GM19455 (cell line): Measurements from ENCODE around the gene DCC.

ENCODE experiments used
- ATAC-seq: cut with Tn5 transposase; IDR thresholded peaks from one replicate; pipeline ENCODE4 v1.9.1; 2021; ENCODE audit not compliant: unreplicated experiment

Gene DCC

DNA sequence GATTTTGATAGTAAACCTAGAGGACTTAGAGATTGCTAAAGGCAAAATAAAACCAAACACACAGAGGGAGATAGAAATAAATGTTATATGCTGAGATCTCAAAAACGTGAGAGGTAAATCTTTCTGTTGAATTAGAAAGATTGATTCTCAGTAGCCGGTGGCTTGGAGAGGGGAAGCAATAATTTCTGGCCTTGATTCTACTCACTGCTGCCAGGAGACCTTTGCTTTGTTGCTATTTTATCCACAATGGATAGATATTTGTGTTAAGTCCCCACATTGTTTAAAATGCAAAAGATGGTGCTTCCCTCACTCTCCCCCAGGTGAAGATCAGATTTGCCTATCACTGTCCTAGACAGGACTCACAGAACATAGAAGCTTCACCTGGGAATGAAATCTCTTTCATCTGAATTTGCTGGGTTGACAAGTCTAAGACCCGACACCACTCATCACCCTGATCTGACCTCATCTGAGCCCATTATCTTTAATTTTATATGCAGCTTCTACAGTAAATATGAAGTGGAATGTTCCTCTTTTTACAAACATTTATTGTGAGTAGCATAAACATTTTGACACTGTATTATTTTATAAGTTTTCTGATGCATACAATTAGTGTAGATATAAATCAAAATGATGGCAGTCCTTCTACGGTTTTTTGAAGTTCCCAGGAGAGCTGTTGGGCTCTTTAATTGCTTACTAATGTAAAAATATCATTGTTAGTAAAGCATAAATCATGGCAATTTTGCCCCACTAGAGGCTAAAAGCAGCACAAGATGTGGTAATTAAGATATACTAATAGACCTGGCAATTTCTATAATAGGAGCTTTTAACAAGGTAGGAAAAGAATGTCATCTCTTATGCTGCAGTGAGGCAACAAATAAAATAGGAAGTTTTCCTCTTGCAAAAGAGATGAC, 149.7 kb downstream of the DCC start:
- no peak for ATAC-seq

DNA sequence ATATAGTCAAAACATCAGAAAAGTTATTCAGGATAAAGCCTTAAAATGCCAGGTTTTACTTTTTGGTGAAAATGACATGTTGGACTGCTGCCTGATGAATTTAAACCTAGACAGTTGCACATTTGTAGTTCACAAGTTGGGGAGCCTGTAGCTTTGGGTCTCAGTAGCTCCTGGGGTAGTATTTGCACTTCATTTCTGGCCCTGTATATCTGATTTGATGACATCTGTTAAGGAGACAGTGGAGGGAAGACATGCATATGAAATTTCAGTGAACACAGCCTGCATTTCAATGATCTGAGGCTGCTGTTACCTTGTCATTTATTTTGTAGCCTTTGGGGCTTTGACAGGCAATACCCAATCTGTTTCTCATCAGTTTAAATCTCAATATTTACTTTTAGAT, 156.4 kb downstream of the DCC start:
- ATAC-seq = no peak

DNA sequence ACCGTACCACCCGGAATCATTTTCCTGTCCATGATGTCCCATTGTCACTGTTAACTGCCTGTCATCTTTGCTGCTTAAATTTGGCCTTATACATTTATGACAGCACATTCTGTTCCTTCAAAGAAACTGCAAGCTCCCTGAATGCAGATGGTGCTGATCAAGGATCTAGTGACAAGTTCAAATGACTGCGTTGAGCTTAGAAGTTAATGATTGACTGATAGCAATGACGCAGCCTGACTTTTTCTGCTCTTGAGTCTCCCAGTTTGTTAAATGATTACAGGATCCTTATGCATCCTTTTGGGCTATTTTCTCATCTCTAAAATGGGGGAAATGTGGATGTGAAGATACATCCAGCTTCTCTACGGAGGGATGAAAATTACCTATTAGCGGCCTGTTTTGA, 159.0 kb downstream of the DCC start:
- ATAC-seq = no peak

DNA sequence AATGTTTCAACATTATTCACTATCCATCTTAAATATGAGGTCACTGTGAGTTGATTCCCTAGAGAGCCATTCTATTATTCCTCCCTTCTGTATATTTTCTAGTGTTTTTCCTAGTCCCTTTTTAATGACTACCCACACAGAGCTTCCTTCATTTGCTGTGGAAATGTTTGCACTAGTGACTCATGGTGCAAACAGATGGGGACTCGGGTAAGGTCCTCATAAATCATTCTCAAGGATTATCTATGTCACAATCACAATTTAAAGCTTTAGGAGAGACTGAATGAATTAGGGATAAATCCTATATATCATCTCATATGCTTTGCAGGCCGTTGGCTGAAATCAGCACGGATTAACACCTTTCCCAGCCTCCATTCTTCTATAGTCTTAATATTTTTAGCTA, 159.6 kb downstream of the DCC start:
- no peak for ATAC-seq

DNA sequence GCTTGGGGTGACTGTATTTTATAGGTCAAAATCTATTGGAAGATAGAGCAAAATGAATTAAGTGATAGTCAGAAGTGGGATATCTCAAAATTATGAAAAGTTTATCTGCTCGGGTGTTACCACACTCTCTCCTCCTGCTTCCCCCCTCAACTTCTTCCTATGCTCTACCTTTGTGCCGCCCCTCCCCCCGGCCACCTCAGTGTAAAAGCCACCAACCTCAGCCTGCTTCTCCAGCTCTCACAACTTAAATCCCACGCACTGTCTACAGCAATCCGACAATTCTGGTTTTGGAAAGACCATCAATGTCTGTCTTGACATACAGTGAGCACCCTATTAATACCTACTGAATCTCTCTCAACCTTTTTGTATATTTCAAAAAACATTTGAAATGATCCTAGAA, 164.6 kb downstream of the DCC start:
- no peak for ATAC-seq

DNA sequence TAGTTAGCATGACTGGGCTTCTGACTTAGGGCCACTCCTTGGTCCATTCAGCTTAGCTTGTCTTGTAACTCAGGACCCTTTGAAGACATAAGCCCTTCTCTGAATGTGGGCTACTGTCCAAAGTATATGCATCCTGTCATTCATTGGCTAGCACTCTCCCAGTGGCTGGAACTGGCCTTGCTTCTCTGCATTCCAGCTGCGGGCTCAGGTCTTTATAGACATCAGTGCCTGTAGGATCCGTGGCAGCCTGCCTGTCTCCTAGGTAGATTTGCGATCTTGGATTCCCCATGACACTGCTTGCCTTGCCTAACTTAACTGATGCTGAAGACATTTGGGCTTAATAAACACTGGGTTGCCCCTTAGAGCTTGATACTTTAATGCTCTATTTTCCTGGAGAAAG, 170.1 kb downstream of the DCC start:
- ATAC-seq = no peak

DNA sequence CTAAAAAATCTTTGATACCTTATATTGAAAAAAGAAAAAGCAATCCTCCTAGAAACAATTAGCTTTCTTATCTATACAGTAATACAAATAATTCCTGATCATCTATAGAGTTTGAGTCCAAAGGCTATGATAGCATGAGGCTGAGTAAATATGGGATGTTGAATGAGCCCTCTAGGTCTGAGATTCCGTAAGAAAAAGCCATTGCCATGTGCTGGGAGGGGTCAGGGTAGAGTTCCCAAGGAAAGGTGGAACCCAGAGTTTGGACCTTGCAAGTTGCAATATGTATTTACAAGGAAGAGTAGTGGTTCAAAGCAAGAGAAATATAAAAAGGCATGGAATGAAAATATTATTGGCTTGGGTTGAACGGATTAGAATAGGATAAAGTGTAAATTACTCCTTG, 178.1 kb downstream of the DCC start:
- no peak for ATAC-seq

DNA sequence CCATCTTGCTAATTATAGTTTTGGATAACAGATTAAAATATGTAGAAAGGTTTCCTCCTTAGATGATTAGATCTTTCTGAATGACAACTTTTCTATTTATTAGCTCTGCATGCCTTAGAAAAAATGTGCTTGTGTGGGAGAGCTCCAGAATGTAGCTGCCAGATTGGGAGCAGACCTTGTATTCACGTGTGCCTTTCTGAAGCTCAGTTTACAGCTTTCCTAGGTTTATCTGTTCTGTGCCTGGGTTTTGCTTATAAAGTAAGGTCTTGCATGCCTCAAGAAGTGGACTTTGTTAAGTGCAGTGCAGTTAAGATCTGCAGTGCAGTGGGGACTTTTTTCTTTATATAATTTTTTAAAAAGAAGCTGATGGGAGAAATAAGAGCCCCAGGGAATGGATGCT, 179.0 kb downstream of the DCC start:
- no peak for ATAC-seq

DNA sequence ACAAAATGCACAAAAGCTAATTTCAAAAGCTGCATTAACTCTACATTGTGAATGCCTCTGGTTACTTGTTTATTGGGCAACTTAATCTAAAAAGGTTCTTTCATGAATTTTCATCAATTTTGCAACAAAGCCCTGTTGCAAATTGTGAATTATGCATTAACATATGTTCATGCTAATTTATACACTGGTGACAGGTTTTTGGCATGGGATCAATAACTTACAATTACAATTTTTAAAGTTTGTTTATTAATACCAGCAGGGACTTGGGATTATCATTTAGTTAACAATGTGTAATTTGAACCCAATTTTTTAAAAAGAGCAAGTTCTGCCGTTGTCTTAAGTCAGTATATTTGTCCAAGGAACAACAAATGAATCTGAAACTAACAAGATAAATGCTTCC, 183.6 kb downstream of the DCC start:
- ATAC-seq = no peak

DNA sequence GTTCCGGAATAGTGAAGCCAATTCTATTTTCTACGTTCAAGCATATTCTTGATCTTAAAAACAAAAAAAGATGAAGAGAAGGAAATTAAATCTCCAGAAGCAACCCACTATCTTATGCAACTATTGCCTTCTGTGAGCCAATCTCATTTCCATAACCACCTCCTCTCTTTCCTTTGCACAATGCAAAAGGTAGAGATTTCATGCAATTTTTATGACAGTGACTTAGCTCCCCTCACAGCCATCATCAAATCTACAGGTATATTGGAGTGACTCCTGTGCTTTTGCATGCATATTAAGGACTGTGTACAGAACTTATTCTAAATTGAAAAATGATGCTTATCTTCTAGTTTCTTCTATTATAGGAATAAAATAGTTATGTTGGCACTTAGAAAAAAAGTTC, 191.8 kb downstream of the DCC start:
- ATAC-seq = no peak

DNA sequence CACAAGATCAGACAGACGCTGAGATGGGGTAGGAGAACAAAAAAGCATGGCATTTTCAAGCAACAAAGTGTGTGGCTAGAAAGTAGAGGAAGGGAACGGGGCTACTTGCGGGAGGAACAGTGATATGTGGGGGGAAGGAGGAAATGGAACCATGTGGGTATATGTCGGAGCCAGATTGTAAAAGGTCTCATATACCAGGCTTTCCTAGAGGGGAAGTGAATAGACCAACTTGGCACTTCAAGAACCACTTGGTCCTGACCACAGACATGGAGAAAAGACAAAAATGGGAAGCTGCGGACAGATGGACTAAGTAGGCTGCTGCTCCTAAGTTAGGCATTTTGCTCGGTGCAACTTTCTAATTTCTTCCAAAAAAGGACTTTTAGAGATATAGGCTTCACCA, 196.0 kb downstream of the DCC start:
- ATAC-seq = no peak

DNA sequence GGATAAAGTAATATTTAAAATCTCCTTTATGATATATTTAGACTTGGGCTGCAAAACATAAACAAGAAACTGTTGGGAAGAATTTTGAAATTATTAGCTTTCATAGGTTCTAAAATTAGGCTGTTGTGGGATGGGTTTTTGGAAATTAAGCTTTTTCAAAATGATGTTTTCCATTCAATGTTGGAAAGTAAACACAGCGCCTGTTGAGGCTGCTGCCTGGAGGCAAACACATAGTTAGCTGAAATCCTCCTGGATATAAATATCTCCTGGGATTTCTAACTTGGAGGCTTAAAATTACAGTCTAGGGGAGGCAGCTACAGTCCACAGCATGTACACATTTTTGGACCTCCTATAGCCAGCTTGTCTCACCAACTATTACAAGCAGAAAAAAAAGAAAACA, 197.3 kb downstream of the DCC start:
- ATAC-seq = no peak

DNA sequence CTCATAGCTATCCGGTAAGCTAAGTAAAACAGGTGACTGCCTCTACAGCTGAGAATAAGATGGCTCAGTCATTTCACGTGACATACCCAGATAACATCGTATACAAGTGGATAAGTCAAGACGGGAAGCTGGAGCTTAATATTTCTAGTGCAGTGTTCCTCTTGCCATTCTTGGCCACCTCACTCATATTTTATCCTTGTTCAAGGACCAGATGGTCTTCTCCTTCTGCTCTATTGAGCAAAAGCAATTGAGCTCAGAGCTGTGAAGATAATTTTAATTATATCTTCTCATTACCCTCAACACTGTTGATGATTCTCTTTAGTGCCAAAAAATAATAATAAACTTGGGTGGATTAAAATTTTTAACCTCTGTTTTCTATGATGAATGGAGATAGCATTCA, 201.1 kb downstream of the DCC start:
- ATAC-seq = no peak

DNA sequence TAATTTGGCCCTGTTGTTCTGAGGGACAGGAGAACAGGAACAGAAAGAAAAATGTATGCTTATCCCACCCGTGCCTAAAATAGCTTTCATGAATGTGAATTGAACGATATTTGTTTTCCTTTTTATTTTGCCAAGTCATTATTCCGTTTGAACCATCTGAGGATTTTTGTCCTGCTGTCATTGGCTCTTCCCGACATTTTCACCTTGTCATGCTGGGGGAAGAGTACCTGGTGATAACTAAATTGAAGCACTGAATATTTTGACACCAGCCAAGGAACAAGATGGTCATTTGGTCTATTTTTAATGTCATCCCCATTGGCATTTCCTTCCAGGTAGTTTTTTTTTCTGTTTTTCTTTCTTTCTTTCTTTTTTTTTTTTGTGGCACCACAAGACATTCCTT, 204.1 kb downstream of the DCC start:
- ATAC-seq = no peak

DNA sequence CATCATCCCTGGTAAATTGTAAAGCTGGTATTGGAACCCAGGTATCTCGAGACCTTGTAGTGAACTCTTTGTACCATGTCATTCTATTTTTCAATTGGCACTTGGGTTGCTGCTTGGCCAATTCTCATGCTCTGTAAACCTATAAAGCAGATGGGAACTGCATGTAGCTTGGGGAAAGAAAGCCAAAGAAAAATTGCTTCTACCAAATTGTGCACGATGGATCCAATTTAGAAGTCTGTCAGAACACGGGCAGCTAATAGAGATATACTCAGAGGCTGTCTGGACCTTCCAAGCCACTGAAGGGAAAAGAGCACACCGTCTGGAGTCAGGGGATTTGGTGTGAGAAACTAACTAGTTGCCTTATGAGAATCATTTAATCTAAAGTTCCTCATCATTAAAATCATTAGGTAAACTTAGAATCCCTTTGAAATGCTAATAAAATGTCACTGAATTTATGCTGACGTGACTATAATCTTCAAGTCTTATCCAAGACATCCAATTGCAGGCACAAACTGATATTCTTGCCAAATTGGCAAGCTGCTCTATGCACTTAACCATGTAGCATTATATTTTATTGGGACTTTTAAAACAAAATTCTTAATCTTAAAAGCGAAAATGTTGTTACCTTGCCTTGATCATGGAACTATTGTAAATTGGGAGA, 206.8 kb downstream of the DCC start:
- ATAC-seq = no peak

DNA sequence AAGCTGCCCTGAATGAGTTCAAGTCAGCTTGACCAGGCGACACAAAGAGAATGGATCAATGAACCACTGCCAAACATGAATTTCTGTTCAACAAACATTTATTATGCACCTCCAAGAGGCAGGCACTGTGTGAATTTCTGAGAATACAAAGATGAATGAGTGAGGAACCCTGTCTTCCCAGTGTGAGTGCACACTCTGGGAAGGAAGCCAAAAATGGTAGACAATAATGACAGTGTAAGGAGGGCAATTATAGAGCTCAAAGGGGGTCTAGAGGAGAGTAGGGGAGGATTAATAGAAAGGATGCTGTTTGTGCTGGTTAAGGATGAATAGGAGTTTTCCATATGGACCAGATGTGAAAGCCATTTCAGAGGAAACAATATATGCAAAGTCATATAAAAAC, 213.4 kb downstream of the DCC start:
- ATAC-seq = no peak

DNA sequence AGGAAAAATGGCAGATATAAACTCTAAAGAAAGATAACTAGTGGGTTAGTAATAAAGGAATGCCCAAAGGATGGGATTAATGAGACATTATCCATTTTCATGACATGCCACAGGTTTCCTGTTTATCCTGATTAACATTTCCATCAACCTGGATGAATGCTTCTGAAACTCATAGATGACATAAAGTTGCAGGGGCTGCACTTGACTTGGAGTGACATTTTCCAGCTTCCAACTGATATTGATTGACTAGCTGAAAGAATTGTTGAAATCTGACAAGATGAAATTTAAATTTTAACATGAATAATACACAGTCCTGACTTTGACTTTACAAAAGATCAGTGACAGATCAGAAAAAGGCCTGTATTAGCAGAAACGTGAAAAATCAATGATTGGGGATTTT, 214.2 kb downstream of the DCC start:
- no peak for ATAC-seq

DNA sequence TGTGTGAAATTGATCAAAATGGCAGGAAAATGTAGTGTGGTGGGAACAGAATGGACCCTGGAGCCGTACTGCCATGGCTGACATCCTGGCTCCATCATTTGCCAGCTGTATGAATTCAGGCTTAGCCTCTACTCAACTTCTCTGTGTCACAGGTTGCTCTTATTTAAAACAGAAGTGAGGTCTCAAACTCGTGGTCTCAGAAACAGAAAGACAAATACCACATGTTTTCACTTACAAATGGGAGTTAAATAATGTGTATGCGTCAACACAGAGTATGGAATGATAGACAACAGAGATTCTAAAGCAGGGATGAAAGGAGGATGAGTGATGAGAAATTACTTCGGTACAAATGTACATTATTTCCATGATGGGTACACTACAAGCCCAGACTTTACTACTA, 227.4 kb downstream of the DCC start:
- no peak for ATAC-seq

DNA sequence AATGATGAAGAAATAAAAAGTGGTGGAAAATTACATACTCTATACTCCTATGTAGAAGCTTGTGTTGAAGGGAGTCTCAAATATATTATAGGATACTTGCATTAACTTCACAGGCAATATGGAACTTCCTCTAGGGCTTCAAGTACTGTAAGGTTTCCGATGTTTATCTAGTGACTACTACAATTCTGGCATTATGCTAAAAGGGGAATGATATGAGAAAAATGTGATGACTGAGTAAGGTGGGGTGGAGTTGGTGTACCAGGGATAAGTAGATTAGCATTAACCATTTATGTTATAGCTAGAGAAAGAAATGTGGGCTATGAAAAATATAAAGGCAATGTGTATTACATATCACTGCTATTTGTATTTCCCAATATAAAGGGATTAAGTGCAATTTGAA, 229.5 kb downstream of the DCC start:
- ATAC-seq = no peak

DNA sequence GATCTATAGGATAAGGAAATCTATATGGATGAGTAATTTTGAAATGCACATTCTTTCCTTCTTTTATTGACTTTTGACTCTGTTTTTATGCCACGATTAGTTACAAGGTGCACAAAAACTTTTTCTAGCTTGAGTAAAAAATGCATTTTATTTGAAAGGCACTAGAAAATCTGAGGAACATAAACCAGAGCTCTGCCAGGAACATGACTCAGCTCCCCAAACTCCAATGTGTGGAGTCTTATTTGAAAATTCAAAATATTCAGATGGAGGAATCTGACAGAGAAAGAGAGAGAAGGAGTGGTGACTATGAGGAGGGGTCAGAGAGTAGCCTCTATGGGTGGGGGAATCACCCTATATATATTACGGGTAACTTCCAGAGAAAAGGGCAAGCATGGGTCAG, 231.0 kb downstream of the DCC start:
- ATAC-seq = no peak

DNA sequence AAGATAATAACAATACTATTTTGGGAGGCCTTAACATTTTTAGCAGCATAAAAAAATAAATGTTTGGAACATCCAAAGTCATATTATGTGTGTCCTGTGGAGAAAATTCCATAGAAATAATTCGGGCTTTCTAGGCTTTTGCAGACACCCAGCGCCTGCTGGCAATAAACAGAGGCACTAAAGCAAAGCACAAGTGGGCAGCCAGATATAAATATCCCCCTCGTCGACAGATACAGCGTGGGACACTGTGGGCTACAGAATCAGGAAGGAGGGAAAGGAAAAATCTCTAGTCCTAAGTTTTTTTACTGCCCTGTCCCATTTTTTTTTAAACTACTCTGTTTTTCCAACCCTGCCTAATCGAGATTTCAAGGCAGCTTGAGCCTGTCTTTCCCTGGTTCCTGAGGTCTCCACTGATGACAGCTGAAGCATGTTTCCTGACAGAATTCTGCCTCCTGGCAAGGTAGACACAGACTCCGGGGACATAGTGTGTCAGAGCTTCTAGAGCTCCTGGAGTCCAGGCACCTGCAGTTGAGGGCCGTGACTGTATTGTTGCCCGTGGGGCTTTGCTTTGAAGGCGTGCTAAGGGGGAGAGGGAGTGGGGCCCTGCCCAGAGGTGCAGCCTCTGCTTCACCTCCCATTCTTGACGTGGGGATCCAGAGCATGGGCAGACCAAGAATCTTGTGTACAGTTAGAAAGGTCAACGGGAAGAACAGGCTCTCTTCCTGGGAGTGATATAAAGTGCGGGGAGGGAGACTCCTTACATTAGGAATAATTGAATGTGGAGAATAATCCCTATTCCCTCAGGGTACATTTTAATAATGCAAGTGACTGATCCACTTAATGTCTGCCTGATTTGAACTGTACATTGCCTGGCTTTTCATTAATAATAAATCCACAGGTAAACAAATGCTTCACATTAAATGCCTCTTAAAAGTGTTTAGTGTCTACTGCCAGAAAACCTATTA, 232.3 kb downstream of the DCC start:
- no peak for ATAC-seq

DNA sequence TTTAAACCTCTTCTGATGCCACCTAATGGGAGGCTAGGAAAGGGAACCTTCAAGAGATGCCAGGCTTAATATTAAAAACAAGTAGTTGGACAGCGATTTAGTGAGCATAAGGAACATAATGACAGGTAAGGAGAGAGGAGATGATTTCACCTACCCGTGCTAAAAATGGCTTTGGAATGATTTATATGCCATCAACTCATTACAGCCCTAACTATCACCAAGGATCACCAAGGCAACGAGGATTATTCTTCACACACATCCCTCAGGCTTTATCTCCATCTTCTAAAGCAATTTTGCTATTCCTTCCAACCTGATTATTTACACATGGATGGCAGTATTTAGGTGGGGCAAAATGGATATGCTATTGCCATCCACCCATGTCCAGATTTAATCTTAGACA, 237.8 kb downstream of the DCC start:
- no peak for ATAC-seq
